ENCODE results near the gene LGI4.

DNA sequence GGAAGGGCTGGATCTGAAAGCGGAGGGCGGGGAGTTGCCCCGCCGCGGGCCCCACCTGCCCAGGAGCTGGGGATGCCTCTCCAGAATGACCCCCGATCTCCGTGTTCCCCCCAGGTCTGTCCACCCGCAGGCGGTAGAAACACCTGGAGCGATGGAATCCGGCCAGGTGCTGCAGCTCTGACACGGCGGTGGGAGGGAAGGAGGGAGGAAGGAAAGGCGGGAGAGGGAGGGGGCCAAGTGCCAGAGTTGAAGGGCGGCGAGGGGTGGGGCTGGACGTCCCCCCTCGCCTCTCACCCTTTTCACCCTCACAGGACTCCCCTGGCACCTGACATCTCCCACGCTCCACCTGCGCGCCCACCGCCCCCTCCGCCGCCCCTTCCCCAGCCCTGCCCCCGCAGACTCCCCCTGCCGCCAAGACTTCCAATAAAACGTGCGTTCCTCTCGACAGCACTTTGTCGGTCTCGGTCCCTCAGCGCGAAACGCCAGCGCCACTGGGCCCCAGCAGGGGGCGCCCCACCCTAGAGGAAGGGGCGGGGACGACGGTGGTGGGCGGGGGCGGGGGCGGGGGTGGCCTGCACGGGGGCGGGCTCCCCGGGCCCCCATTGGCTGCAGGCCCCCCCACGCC, 7.9 kb upstream of the LGI4 start:
- TF ChIP-seq, protein P1, sequence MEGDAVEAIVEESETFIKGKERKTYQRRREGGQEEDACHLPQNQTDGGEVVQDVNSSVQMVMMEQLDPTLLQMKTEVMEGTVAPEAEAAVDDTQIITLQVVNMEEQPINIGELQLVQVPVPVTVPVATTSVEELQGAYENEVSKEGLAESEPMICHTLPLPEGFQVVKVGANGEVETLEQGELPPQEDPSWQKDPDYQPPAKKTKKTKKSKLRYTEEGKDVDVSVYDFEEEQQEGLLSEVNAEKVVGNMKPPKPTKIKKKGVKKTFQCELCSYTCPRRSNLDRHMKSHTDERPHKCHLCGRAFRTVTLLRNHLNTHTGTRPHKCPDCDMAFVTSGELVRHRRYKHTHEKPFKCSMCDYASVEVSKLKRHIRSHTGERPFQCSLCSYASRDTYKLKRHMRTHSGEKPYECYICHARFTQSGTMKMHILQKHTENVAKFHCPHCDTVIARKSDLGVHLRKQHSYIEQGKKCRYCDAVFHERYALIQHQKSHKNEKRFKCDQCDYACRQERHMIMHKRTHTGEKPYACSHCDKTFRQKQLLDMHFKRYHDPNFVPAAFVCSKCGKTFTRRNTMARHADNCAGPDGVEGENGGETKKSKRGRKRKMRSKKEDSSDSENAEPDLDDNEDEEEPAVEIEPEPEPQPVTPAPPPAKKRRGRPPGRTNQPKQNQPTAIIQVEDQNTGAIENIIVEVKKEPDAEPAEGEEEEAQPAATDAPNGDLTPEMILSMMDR (conservative IDR thresholded peaks at IDR 0.05 in 1 of 2, IDR thresholded peaks at IDR 0.05 in 1 of 2; ENCODE audit: low read depth in 1 of 2, low read length in 2 of 2), result peak; percentile 31 to 47
- no peak for TF ChIP-seq EZH2 (IDR thresholded peaks at IDR 0.05; ENCODE audit: low read length, missing control alignments)
